HEK293 (cell line): ENCODE results near the gene ASCC1.

Source experiments
- CTCF ChIA-PET: fragments of 350-600 bp; formaldehyde crosslinking; extraction: SDS; loops from one replicate; lab custom pipeline; 2021; ENCODE audit warnings: antibody characterized with exemption; lab: Yijun Ruan, JAX
- POLR2A ChIA-PET: fragments of 300-600 bp; formaldehyde crosslinking; extraction: SDS; loops from one replicate; lab custom pipeline; 2020; ENCODE audit warnings: antibody characterized with exemption, inconsistent platforms; lab: Yijun Ruan, JAX
- H3K27ac ChIP-seq: fragments of 200-500 bp; sonication (Bioruptor generic); 2 replicates; pipeline ENCODE4 v1.5.1; 2014; ENCODE audit warnings: low read depth, low read length, control low read depth, inconsistent platforms; ENCODE audit errors: extremely low read depth
- H3K36me3 ChIP-seq, 2 experiments: fragments of 200-500 bp in 1 of 2; sonication (Bioruptor generic) in 1 of 2; 1 replicate in 1 of 2; 2 replicates in 1 of 2; pipeline ENCODE4 v1.5.1; 2014 to 2017; ENCODE audit warnings: inconsistent platforms in 2 of 2, low read length in 2 of 2; ENCODE audit not compliant: control insufficient read depth in 2 of 2, insufficient read depth in 1 of 2
- H3K4me1 ChIP-seq: fragments of 200-500 bp; sonication (Bioruptor generic); 2 replicates; pipeline ENCODE4 v1.5.1; 2014; ENCODE audit warnings: mild to moderate bottlenecking, low read length, inconsistent platforms; ENCODE audit not compliant: control insufficient read depth, insufficient read depth
- H3K4me3 ChIP-seq: 2 replicates; pipeline ENCODE4 v1.5.1; 2011; ENCODE audit warnings: low read depth, mild to moderate bottlenecking, control low read depth, low read length, moderate library complexity
- H3K9me3 ChIP-seq: fragments of 200-500 bp; sonication (Bioruptor generic); 2 replicates; pipeline ENCODE4 v1.5.1; 2014; ENCODE audit warnings: low read depth, low read length, inconsistent platforms; ENCODE audit not compliant: control insufficient read depth, insufficient read depth
- FEZF1 ChIP-seq: fragments of 450-650 bp; formaldehyde crosslinking; IDR thresholded peaks from 2 replicates; pipeline ENCODE4 v1.5.1; 2016; ENCODE audit warnings: missing biosample characterization, missing genetic modification characterization
- KLF8 ChIP-seq: fragments of 450-650 bp; formaldehyde crosslinking; IDR thresholded peaks from 2 replicates; pipeline ENCODE4 v1.5.1; 2016; ENCODE audit warnings: missing biosample characterization, missing genetic modification characterization
- PRDM6 ChIP-seq: fragments of 450-650 bp; formaldehyde crosslinking; IDR thresholded peaks from 2 replicates; pipeline ENCODE4 v1.5.1; 2017; ENCODE audit warnings: missing biosample characterization, missing genetic modification characterization
- TRIM28 ChIP-seq: IDR thresholded peaks from 2 replicates; pipeline ENCODE4 v1.6.1; 2011; ENCODE audit warnings: low read length, control low read depth, borderline replicate concordance
- ZBTB17 ChIP-seq: fragments of 450-650 bp; formaldehyde crosslinking; IDR thresholded peaks from 2 replicates; pipeline ENCODE4 v1.5.1; 2016; ENCODE audit warnings: missing biosample characterization, missing genetic modification characterization
- ZBTB20 ChIP-seq: fragments of 450-650 bp; formaldehyde crosslinking; IDR thresholded peaks from 2 replicates; pipeline ENCODE4 v1.5.1; 2016; ENCODE audit warnings: missing biosample characterization, missing genetic modification characterization
- ZFP69B ChIP-seq: fragments of 450-650 bp; formaldehyde crosslinking; IDR thresholded peaks from 2 replicates; pipeline ENCODE4 v1.5.1; 2016; ENCODE audit warnings: missing biosample characterization, missing genetic modification characterization
- ZNF133 ChIP-seq: fragments of 450-650 bp; formaldehyde crosslinking; IDR thresholded peaks from 2 replicates; pipeline ENCODE4 v1.5.1; 2016; ENCODE audit warnings: missing biosample characterization, missing genetic modification characterization
- ZNF140 ChIP-seq: fragments of 450-650 bp; formaldehyde crosslinking; IDR thresholded peaks from 2 replicates; pipeline ENCODE4 v1.5.1; 2016; ENCODE audit warnings: missing biosample characterization, missing genetic modification characterization
- ZNF473 ChIP-seq: fragments of 450-650 bp; formaldehyde crosslinking; IDR thresholded peaks from 2 replicates; pipeline ENCODE4 v1.5.1; 2017; ENCODE audit warnings: missing biosample characterization, missing genetic modification characterization
- ZNF555 ChIP-seq: fragments of 450-650 bp; formaldehyde crosslinking; conservative IDR thresholded peaks from 2 replicates; pipeline ENCODE4 v1.5.1; 2017; ENCODE audit warnings: missing biosample characterization, mild to moderate bottlenecking, missing genetic modification characterization, inconsistent platforms
- ZNF610 ChIP-seq: fragments of 450-650 bp; formaldehyde crosslinking; IDR thresholded peaks from 2 replicates; pipeline ENCODE4 v1.5.1; 2016; ENCODE audit warnings: missing biosample characterization, missing genetic modification characterization, borderline replicate concordance
- ZNF777 ChIP-seq: fragments of 450-650 bp; formaldehyde crosslinking; IDR thresholded peaks from 2 replicates; pipeline ENCODE4 v1.5.1; 2017; ENCODE audit warnings: missing biosample characterization, missing genetic modification characterization, borderline replicate concordance
- ZNF785 ChIP-seq: fragments of 450-650 bp; formaldehyde crosslinking; IDR thresholded peaks from 2 replicates; pipeline ENCODE4 v1.5.1; 2016; ENCODE audit warnings: missing biosample characterization, missing genetic modification characterization
- TF ChIP-seq, protein P1 (sequence below): fragments of 450-650 bp; formaldehyde crosslinking; IDR thresholded peaks from 2 replicates; pipeline ENCODE4 v1.5.1; 2016; ENCODE audit warnings: missing biosample characterization, missing genetic modification characterization
- TF ChIP-seq, protein P2 (sequence below): fragments of 450-650 bp; formaldehyde crosslinking; IDR thresholded peaks from 2 replicates; pipeline ENCODE4 v1.5.1; 2017; ENCODE audit warnings: missing biosample characterization, missing genetic modification characterization

The ASCC1 gene

GRCh38 chr10:72177454-72177853, 38.6 kb downstream of the ASCC1 start (continued):
- peak; percentile 50; the same call in 1 of the 2 replicates for TF ChIP-seq TRIM28
- TF ChIP-seq PRDM6 = peak; percentile 88

- no peak for TF ChIP-seq ZNF473 (tag by site-specific recombination)
- Histone ChIP-seq H3K9me3 (no peaks in the 10 kb centered on the region), H3K4me3 (no peak overlapping the region), H3K4me1 (peaks cover 17% of the 10 kb centered on the region), H3K27ac (no peak overlapping the region), H3K36me3 (peaks cover 2 to 17% of the 10 kb centered on the region in 2 experiments; a peak in 1 of 3 replicates)
- POLR2A ChIA-PET = no interaction called here
- CTCF ChIA-PET = interaction anchor here (0.6 kb wide), 1 partner anchor 258 kb away, joined by 5 read pairs; no protein-coding TSS in a partner anchor
Measured at GRCh38 chr10:72176701-72177100, 39.4 kb downstream of the ASCC1 start.

DNA sequence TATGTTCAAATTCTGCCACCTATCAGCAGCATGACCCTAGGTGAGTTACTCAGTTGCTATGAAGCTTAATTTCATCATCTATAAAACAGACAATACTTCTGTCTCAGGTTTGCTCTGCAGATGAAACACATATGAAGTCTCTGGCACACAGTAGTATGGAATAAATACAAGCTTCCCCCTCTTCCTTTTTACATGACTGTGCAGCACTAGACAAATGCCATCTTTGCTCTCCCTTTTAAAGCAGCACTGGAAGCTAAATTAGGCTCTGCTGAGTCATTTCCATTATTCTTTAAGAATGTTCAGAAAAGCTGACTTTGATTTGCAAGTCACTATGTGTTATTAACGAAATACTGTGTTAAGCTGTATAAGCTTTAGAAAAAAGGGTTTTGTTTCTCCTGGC, 40.9 kb downstream of the ASCC1 start:
- H3K27ac ChIP-seq = 0 out of 2 replicates have a peak overlapping the region, but pooled peaks have one; percentile 81
- H3K9me3 ChIP-seq = no peaks in the 10 kb centered on the region
- H3K36me3 ChIP-seq = peaks cover 0 to 11% of the 10 kb centered on the region in 2 experiments; a peak in 1 of 3 replicates
- H3K4me3 ChIP-seq = no peak overlapping the region
- ChIA-PET CTCF (interaction anchor here (1.6 kb wide), 1 partner anchor 42 kb away, joined by 3 read pairs; no protein-coding TSS in a partner anchor), POLR2A (interaction anchor here (2.5 kb wide), 1 partner anchor 99 kb away, joined by 16 read pairs; the partner anchor contains the start of gene DDIT4)
- H3K4me1 ChIP-seq = peaks cover 17% of the 10 kb centered on the region
- TF ChIP-seq KLF8 (no peak), ZBTB17 (no peak), ZNF555 (tag by site-specific recombination) (no peak), FEZF1 (tag by site-specific recombination) (peak; percentile 35; the same call in 1 of the 2 replicates), ZNF785 (no peak), ZFP69B (no peak), PRDM6 (peak; percentile 50), ZNF473 (tag by site-specific recombination) (no peak), ZNF610 (tag by site-specific recombination) (no peak), ZNF777 (tag by site-specific recombination) (no peak)
- TF ChIP-seq, protein P1, sequence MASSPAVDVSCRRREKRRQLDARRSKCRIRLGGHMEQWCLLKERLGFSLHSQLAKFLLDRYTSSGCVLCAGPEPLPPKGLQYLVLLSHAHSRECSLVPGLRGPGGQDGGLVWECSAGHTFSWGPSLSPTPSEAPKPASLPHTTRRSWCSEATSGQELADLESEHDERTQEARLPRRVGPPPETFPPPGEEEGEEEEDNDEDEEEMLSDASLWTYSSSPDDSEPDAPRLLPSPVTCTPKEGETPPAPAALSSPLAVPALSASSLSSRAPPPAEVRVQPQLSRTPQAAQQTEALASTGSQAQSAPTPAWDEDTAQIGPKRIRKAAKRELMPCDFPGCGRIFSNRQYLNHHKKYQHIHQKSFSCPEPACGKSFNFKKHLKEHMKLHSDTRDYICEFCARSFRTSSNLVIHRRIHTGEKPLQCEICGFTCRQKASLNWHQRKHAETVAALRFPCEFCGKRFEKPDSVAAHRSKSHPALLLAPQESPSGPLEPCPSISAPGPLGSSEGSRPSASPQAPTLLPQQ (tag by site-specific recombination) = 0 out of 2 replicates have a peak, but pooled peaks have one; percentile 26

DNA sequence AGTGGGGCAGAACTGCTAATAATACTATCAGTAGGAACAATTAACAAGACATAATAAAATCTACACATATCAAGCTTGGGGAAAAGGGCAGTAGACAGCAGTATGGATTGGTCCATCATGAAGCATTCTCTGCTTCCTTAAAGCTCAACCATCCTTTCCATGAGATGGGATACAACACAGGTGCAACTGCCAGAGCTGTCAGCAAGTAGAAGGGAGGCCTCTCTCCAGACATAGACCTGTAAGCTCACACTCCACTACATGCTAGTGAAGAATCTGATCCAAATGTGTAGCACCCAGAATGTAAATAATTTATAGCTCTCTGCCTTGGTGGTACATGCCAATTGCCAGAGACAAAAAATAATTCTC, 41.8 kb downstream of the ASCC1 start:
- CTCF ChIA-PET = interaction anchor here (0.7 to 1.6 kb wide), 7 partner anchors 26 to 1951 kb away, joined by 3 to 4 read pairs (median 3); no protein-coding TSS in a partner anchor
- peak overlapping the region; percentile 81 for H3K27ac ChIP-seq
- H3K4me3 ChIP-seq = no peak overlapping the region
- H3K9me3 ChIP-seq = no peaks in the 10 kb centered on the region
- TF ChIP-seq ZNF133 (tag by site-specific recombination) = peak; percentile 99
- TF ChIP-seq, protein P2, sequence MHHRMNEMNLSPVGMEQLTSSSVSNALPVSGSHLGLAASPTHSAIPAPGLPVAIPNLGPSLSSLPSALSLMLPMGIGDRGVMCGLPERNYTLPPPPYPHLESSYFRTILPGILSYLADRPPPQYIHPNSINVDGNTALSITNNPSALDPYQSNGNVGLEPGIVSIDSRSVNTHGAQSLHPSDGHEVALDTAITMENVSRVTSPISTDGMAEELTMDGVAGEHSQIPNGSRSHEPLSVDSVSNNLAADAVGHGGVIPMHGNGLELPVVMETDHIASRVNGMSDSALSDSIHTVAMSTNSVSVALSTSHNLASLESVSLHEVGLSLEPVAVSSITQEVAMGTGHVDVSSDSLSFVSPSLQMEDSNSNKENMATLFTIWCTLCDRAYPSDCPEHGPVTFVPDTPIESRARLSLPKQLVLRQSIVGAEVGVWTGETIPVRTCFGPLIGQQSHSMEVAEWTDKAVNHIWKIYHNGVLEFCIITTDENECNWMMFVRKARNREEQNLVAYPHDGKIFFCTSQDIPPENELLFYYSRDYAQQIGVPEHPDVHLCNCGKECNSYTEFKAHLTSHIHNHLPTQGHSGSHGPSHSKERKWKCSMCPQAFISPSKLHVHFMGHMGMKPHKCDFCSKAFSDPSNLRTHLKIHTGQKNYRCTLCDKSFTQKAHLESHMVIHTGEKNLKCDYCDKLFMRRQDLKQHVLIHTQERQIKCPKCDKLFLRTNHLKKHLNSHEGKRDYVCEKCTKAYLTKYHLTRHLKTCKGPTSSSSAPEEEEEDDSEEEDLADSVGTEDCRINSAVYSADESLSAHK (tag by site-specific recombination) = no peak
- peak; percentile 25; the same call in 1 of the 2 replicates for TF ChIP-seq ZNF140 (tag by site-specific recombination)
- TF ChIP-seq ZBTB20 (tag by site-specific recombination) = peak; percentile 69
- peaks cover 0 to 8% of the 10 kb centered on the region in 2 experiments; a peak in 1 of 3 replicates for H3K36me3 ChIP-seq
- POLR2A ChIA-PET = interaction anchor here (1.0 to 2.5 kb wide), 7 partner anchors 15 to 158 kb away, joined by 3 to 16 read pairs (median 5); partner anchors contain the start of gene DDIT4
- H3K4me1 ChIP-seq = peaks cover 17% of the 10 kb centered on the region
